NCI-H1105 (cell line): ENCODE results near the gene ERC2.
"Not testable (repeated sequence)": the region's sequence is repeated elsewhere in the genome, so short reads cannot be mapped to it uniquely, and the experiment has no call there.

Experiments used
- DNase-seq: peaks from one replicate; lab custom pipeline; 2025; lab: John Stamatoyannopoulos, UW

Gene ERC2

DNA sequence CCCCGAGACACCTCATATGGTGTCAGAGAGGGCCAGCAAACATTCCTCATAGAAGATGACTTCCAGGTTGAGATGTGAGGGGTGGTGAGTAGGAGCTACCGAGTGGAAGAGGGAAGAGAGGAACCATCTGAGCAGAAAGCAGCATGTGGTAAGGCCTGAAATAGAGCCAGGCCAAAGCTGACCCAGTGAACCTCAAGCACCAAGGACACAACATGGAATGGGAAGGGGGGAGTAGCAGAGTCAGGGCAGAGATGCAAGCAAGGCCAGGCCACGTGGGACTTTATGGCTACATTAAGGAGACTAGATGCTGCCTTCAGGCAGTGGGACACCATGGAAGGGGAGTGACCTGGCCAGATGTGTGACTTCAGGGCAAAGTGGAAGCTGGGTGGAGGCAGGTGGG is 942.8 kb downstream of the ERC2 start:
- DNase-seq, result no peak

DNA sequence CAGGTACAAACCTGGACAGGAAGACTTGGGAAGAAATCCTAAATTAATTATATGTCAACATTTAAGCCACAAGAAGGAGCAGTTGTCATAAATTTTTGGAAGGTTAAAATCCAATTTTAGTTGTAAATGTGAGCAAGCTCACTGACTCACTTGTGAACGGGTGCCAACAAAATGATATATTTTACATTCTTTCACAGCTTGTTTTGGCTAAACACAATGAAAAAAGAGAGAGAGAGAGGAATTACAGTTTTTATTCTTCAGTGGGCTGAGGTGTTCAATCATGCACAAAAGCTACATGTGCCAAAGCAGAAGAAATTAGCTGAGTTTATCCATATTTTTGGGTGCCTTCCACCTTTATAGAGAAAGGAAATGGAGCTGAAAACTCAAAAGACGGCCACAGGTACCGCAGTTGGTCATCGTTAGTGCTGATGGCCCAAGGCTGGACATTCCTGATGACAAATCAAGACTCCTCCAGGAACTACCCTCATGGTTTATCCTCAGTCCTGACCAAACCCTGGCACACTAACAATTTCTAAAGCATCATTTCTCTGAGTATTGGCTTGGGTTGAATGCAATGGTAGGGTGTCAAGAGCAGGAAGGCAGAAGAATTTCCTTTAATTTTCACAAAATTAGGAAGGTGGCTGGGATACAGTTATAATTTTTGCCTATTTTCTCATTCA is 943.6 kb downstream of the ERC2 start:
- DNase-seq, result no peak

- no peak for DNase-seq
These were observed 944.8 kb downstream of the ERC2 start for GRCh38 chr3:55523471-55523870.

- DNase-seq, result no peak
These were observed 946.4 kb downstream of the ERC2 start for GRCh38 chr3:55521738-55522421.

DNA sequence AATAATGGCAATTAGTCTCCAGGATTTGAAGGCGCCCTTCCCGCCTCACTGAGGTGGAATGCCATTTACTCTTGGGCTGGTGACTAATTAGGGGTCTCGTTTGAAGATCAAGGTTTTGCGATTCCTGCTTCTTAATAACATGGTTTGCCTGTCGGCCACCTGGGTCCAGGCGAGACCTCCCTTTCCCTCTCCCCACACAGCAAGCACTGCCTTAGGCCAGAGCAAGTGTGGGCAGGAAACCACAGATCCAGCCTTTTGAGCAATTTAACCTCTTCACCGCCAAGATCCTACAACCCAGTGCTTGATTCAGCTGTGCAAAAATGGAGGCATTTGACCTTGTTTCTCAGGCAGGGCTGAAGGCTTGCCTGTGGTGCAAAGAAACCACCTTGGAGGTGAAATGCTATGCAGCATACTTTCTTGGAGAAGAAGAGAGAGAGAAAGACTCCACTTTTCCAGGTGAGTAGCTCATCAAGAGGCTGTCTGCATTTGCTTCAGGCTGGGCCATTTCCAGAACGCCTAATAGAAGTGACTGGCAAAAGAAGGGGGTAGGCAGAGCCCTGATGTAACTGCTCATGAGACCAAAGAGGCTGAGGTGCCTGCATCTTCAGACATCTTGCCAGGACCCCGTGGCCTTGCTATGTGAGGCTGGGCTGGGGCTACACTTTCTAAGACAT is 947.1 kb downstream of the ERC2 start:
- no peak for DNase-seq

DNA sequence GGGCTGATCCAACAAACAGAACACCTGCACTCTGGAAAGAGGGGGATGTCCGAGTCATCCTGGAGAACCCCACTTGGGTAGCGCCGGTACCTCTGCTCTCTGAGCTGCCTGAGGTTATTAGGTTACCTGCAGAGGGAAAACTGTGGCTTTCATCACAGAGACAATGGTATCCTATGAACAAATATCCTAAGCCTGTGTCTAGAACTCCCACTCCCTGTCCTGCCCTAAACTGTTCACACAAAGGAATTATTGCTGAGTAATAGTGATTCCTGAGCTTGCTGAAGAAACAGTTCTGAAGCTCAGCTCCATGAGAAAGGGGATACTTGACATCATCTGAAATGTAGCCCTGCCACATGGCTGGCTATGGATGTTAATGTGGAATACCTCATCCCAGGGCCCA is 949.2 kb downstream of the ERC2 start:
- no peak for DNase-seq

DNA sequence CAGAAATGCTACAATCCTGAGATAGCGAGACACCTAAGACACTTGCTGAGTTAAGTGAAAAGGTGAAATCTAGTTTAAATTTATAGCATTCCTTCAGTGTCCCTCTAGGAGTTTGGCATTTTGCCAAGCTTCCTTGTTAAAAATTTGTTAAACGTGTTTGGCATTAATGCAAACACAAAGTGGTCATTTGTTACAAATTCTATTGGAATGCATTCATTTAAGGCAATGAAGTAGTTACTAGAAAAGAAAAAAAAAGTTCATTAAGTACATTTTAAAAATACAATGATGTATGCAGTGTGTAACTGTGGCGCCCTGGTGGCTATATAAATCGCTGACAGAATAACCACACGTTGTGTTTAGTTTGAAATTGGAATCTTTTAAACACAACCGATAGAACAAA is 949.8 kb downstream of the ERC2 start:
- DNase-seq, result no peak

DNA sequence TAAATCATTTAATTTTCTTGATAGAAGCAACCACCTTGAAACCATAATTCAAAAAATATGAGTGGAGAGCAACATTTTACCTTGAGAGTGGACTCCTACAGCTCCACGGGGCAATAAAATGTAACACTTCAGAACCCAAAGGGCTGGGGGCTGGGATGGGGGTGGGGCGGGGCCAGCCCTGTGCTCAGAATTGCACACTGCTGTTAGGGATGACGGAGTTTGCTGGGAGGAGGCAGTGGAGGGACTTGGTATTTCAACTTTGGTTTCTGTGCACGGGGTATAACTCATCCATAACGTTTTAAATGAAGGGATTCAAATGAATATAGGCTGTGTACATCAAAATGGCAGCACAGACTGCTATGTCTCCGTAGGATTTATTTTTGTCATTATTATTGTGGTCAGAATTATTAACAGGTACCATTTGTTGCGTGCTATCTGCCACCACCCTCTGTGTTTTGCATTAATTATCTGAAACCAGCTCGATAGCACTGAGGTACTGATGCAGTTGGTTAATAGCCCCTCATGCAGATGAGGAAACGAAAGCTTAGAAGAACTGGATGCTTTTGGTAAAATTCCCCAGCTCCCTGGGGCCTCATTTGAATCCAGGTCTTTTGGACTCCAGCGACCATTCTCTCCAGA is 951.8 kb downstream of the ERC2 start:
- DNase-seq, result no peak

- no peak for DNase-seq
These were observed 952.6 kb downstream of the ERC2 start for GRCh38 chr3:55515550-55516246.

- no peak for DNase-seq
These were observed 953.3 kb downstream of the ERC2 start for GRCh38 chr3:55514962-55515361.

DNA sequence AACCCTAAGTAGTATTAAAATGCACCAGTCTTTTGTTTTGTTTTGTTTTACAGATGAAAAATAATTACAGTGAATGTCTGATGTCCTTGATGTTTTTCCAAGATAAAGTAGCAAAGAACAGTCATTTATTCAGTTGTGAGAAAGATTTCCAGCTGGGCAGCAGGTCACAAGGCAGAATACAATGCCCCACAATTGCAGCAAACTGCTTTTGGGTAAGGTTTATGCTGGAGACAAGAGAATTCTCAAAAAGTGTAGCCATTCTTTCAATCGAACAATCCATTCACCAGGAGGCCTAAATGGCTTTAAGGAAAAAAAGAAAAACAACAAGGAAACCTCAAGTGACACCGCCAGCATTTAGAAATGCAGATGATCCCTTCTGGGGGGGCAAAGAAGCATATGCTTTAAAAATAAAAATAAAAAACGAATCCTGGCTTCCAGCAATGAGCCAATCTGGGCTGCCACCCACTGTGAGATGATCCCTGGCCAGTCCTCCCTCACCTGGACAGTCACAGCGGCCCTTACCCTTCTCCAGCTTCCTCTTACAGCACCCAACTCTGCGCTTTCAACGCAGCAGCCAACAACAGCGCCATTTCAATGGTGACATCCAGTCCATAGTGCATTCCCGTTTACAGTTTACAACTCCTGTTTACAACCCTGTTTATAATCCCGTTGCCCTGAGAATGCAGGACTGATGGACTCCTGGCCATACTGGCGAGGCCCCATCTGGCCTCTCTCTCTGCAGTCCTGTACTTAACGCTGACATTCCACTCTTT is 955.5 kb downstream of the ERC2 start:
- no peak for DNase-seq

DNA sequence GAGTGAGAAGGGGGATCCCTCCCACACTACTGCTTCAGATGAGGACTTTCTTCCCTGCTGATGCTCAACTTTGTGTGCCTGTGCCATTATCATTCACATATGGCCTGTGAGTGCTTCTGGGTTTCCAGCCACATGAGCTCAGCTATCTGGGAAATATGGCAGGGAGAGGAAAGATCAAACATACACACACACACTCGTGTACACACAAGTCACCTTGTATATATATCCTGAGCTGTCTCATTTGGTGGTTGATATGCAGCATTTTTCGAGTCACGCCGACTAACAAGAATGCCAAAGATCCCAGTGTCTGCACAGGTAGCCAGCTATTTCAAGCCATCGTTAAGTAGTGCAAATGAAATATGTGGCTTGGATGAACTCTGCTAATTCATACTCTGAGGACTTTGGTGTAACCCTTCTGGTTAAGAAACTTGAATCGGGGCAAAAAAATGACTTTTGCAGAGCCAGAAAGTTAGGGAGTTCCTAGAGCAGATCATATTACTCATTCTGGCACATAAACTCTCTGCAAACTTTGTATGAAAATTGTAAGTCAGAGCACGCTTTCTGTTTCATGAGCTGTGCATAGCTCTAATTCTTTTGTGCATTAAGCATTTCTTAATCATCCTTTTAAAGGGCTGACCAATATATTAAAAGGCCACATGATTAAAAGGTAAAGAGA is 956.2 kb downstream of the ERC2 start:
- DNase-seq, result no peak

DNA sequence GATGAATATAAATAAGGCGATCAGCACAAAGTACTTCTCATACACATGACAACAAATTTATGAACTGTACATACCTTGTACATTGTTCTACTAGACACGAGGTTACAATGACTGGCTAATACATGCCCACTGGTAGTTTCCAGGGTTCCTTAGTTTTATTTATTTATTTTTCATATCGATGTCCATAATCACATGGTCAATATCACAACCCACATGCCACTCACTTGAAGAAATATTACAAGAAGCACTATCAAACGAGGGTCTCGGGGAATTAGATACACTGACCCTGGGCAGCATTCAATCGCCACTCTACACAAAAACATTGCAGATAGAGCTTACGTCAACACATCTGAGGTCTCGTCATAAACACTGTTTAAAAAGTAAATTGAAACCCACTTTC is 959.9 kb downstream of the ERC2 start:
- DNase-seq, result no peak

DNA sequence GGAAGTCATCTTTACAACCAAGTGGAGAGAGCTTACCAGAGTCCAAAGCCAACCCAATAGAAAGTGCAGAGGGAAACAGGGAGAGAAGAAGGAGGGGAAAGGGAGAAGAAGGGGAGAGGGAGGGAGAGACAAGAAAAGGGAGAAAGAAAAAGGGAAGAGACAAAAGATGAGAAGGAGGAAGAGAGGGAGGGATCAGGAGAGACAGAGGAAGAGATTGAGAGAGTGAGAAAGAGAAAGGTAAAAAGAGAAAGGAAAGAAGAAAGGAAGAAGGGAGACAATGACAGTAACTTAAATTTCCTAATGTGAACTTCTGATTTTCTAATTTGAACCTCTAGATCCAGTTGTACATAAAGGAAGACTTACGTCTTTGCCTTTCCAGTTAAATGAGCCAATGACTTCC is 960.5 kb downstream of the ERC2 start:
- no peak for DNase-seq

GRCh38 chr3:55505776-55506175 is 962.5 kb downstream of the ERC2 start:
- DNase-seq, result no peak

DNA sequence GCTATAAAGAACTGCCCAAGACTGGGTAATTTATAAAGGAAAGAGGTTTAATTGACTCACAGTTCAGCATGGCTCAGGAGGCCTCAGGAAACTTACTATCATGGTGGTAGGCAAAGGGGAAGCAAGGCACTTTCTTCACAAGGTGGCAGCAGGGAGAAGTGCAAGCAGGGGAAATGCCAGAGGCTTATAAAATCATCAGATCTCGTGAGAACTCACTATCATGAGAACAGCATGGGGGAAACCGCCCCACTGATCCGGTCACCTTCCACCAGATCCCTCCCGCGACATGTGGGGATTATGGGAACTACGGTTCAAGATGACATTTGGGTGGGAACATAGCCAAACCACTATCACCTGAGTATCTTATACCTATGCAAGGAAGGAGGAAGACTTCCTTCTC is 963.2 kb downstream of the ERC2 start:
- DNase-seq, result not testable (repeated sequence)

GRCh38 chr3:55501905-55502304 is 966.4 kb downstream of the ERC2 start:
- DNase-seq, result no peak

DNA sequence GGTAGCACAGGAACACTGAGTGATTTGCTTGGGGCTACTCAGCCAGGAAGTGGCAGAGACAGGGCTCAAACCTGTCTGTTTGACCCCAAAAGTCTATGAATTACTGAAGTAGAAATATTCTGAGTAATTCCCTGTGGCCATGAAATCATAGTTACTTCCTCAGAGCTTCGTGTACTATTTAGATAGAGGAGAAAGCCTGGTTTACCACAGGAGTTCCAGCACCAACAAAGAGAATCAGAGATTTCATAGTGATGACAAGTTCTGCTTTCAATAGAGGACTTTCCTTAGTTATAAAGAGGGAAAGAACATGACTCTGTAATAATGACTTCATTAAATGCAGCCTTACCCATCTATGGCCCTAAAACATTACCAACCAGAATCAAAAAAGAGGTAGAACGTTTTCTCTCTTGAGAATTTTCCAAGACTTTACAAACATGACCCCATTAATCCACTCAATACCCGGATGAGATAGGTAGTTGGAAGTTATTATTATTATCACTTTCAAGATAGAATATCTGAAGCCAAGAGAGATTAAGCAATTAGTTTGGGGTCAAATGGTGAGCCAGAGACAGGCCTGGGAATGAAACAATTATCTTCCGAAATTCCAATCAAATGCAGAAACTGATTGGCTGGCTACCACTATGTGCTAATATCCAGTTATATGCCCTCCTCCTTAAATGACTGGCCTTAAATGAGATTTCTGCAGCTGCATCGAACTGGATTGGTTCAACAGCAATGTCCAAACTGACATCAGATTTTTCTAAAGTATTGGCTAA is 967.5 kb downstream of the ERC2 start:
- no peak for DNase-seq

DNA sequence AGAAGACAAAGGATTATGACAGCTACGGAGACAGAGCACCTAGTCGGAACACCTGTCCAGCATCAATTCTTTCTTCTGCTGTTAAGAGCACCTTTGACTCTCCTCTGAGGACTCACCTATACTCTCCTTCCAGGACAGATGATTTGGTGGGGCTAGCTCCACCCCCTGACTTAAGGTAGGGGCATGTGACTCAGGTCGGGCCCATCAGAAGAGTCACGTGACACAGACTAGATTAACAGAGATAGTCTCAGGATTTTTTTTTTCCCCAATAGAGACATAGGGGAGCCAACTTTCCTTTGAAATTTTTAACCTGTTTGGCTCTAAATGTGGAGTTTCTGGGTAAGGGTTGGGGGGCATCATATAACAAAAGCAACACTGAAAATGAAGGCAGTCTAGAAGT is 969.7 kb downstream of the ERC2 start:
- no peak for DNase-seq

DNA sequence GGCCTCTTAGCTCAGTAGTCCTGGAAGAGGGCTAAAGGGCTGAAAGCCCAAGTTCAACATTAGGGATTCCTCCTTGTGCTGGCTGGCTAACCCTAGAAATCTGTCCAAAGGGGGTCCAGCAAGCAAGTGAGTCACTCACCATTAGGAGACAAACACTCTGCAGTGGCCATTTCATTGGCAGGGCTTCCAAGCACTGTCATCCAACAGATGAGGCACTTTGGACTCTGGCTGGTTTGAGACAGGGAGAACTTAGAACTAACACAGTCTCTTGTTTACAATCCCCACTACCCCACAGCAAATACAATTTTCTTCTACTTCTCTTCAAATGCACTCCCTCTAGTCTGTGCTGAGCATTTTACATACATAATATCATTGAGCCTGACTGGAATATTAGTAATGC is 971.0 kb downstream of the ERC2 start:
- DNase-seq, result no peak
